K562 (cell line): ENCODE measurements around the gene PRKCE. TPM values are rescaled to one million over a fixed set of nuclear protein-coding genes. Genes with fewer than 3 reads are reported as not detected.
A peak's percentile ranks its signal among the peaks of the same experiment; 100 is the strongest.

Source experiments
- ATAC-seq: fragments of 200-7000 bp; cut with Tn5 transposase; 3 replicates; pipeline ENCODE4 v1.9.1; 2020; ENCODE audit warnings: moderate library complexity
- BruUV-seq: library from RNA; stranded (reverse); fragments of 400-500 nt; replicated peaks from 2 replicates; lab custom pipeline; 2021; lab: Mats Ljungman, UMichigan
- CTCF ChIA-PET: fragments of 300-600 bp; formaldehyde crosslinking; extraction: SDS; loops from one replicate; lab custom pipeline; 2021; ENCODE audit warnings: low intra/inter-chr PET ratio; lab: Yijun Ruan, JAX
- POLR2A ChIA-PET: fragments of 300-600, 350-650 bp; sonication (Branson Sonifier 250); formaldehyde crosslinking; extraction: SDS; loops from one replicate; lab custom pipeline; 2021; ENCODE audit warnings: antibody characterized with exemption, inconsistent platforms; lab: Yijun Ruan, JAX
- DNase-seq, 4 experiments: peaks; one replicate each; pipeline versions ENCODE4 v3.0.0 to v3.0.0-alpha.2; 2011 to 2018; ENCODE audit warnings: low spot score in 3 of 4, mixed read lengths in 3 of 4; ENCODE audit errors: extremely low read depth in 1 of 4
- FAIRE-seq: peaks from 2 replicates; lab custom pipeline; 2011; peaks lifted over from hg19 to GRCh38; lab: Jason Lieb, UNC
- H2AFZ ChIP-seq: 2 replicates; pipeline ENCODE4 v1.6.0; 2011; ENCODE audit warnings: low read depth, low read length, control low read depth, inconsistent platforms
- H3K27ac ChIP-seq: fragments of 200-600 bp; 3 replicates; pipeline ENCODE4 v1.8.0; 2011; ENCODE audit warnings: low read depth, mild to moderate bottlenecking, control low read depth, inconsistent platforms, low read length, moderate library complexity, mixed read lengths; ENCODE audit errors: extremely low read depth
- H3K27me3 ChIP-seq, 2 experiments: fragments of 300-600 bp in 1 of 2; 2 replicates in 1 of 2; 3 replicates in 1 of 2; pipeline versions ENCODE4 v1.6.0 to v1.8.0; 2011; ENCODE audit warnings: inconsistent platforms in 2 of 2, low read length in 2 of 2, mild to moderate bottlenecking in 1 of 2, mixed read lengths in 1 of 2, moderate library complexity in 1 of 2; ENCODE audit not compliant: control insufficient read depth in 2 of 2, insufficient read depth in 2 of 2
- H3K36me3 ChIP-seq: fragments of 300-600 bp; 3 replicates; pipeline ENCODE4 v1.8.0; 2011; ENCODE audit warnings: mild to moderate bottlenecking, low read length, inconsistent platforms; ENCODE audit not compliant: control insufficient read depth, insufficient read depth
- H3K4me1 ChIP-seq, 2 experiments: fragments of 200-600 bp in 1 of 2; replicated peaks in 1 of 2; 2 replicates in 1 of 2; 3 replicates in 1 of 2; pipeline versions ENCODE4 v1.5.1 to v1.8.0; 2011; ENCODE audit warnings: inconsistent platforms in 2 of 2, low read length in 2 of 2, mild to moderate bottlenecking in 1 of 2, mixed read lengths in 1 of 2, moderate library complexity in 1 of 2; ENCODE audit not compliant: control insufficient read depth in 2 of 2, insufficient read depth in 2 of 2
- H3K4me2 ChIP-seq: 2 replicates; pipeline ENCODE4 v1.6.1; 2011; ENCODE audit warnings: low read length, control low read depth, inconsistent platforms, mixed read lengths; ENCODE audit not compliant: insufficient read depth
- H3K4me3 ChIP-seq: fragments of 200-600 bp; sonication (generic), shearing (Covaris generic); 2 replicates; pipeline ENCODE4 v1.5.1; 2016; ENCODE audit warnings: control low read depth, inconsistent platforms
- H3K79me2 ChIP-seq: fragments of 200-600 bp; 3 replicates; pipeline ENCODE4 v1.8.0; 2011; ENCODE audit warnings: low read length, inconsistent platforms; ENCODE audit not compliant: control insufficient read depth, insufficient read depth
- H3K9ac ChIP-seq, 2 experiments: 2 replicates each; pipeline versions ENCODE4 v1.6.0 to v1.6.1; 2011; ENCODE audit warnings: low read depth in 2 of 2, low read length in 2 of 2, control low read depth in 1 of 2, inconsistent platforms in 1 of 2, mild to moderate bottlenecking in 1 of 2, mixed read lengths in 1 of 2; ENCODE audit not compliant: insufficient read depth in 1 of 2
- H3K9me1 ChIP-seq: one replicate; pipeline ENCODE4 v1.6.0; 2011; ENCODE audit warnings: inconsistent platforms, mild to moderate bottlenecking, low read length, moderate library complexity; ENCODE audit not compliant: control insufficient read depth, insufficient read depth
- H3K9me3 ChIP-seq: replicated peaks from 2 replicates; pipeline ENCODE4 v1.5.1; 2011; ENCODE audit warnings: low read depth, low read length, inconsistent platforms; ENCODE audit not compliant: control insufficient read depth, insufficient read depth
- H4K20me1 ChIP-seq: replicated peaks from 2 replicates; pipeline ENCODE4 v1.6.1; 2011; ENCODE audit warnings: low read length, inconsistent platforms, mixed read lengths; ENCODE audit not compliant: control insufficient read depth, insufficient read depth
- CTCF ChIP-seq, 3 experiments: IDR thresholded peaks in 2 of 3; conservative IDR thresholded peaks in 1 of 3; 2 replicates each; pipeline ENCODE4 v1.5.1; 2011 to 2012; ENCODE audit warnings: low read length in 3 of 3, mild to moderate bottlenecking in 3 of 3, control low read depth in 2 of 3, improper control_type of control experiment in 1 of 3, inconsistent platforms in 1 of 3, low read depth in 1 of 3, mixed read lengths in 1 of 3, moderate library complexity in 1 of 3; ENCODE audit not compliant: insufficient read depth in 2 of 3
- DEAF1 ChIP-seq: fragments of 450-650 bp; formaldehyde crosslinking; IDR thresholded peaks from 2 replicates; pipeline ENCODE4 v1.4.0; 2020; ENCODE audit warnings: mild to moderate bottlenecking, moderate library complexity
- MBD2 ChIP-seq: sonication (generic); IDR thresholded peaks from 2 replicates; pipeline ENCODE4 v1.6.1; 2016; ENCODE audit warnings: low read depth, borderline replicate concordance
- RAD21 ChIP-seq, 2 experiments: fragments of 250-450 bp in 1 of 2; fragments of 450-650 bp in 1 of 2; sonication (Bioruptor Pico) in 1 of 2; formaldehyde crosslinking in 1 of 2; IDR thresholded peaks in 1 of 2; conservative IDR thresholded peaks in 1 of 2; 2 replicates each; pipeline versions ENCODE4 v1.4.0 to v1.8.0; 2020 to 2022; ENCODE audit warnings: mild to moderate bottlenecking in 2 of 2, moderate library complexity in 1 of 2
- REST ChIP-seq, 2 experiments: fragments of 450-650 bp; formaldehyde crosslinking in 1 of 2; IDR thresholded peaks; 2 replicates each; pipeline versions ENCODE4 v1.4.0 to v1.6.1; 2014 to 2020; ENCODE audit warnings: mild to moderate bottlenecking in 2 of 2, borderline replicate concordance in 1 of 2, low read depth in 1 of 2
- SMC3 ChIP-seq: conservative IDR thresholded peaks from 2 replicates; pipeline ENCODE4 v1.6.1; 2011; ENCODE audit warnings: low read depth, low read length, improper control_type of control experiment; ENCODE audit not compliant: insufficient read depth
- WGBS: fragments of 100-300 bp; shearing (Covaris generic); methylation state at CpG from one replicate; pipeline ENCODE4 v1.1.6; 2016; ENCODE audit warnings: low coverage, mixed read lengths; ENCODE audit not compliant: insufficient coverage; ENCODE audit errors: missing lambda C conversion rate; 5-methylcytosine and 5-hydroxymethylcytosine counted together
- in situ Hi-C: fragments of 300-500 bp; cut with MboI; formaldehyde crosslinking; loops from 4 replicates; pipeline ENCODE4 v1.15.0; 2018; ENCODE audit warnings: inconsistent platforms, mixed read lengths
- intact Hi-C: fragments of 100-400 bp; cut with micrococcal nuclease; formaldehyde crosslinking; loops from 2 replicates; pipeline ENCODE4 v1.14.2; 2022
- polyA plus RNA-seq, 8 experiments: library from polyadenylated mRNA; depleted of rRNA in 4 of 8; stranded (reverse) in 5 of 8; unstranded in 3 of 8; fragments of >200 nt; fragmentation: Nextera tagmentation in 2 of 8; fragmentation: Illumina TruSeq in 1 of 8; extraction: Ambion mirVana in 2 of 8; extraction: Trizol in 1 of 8; gene quantifications; 2 replicates each; pipeline versions ENCODE4 v1.2.1 to v1.2.3, GENCODE V29; 2011 to 2014; ENCODE audit warnings: inconsistent platforms in 1 of 8, missing spikeins in 1 of 8
- total RNA-seq, 7 experiments: library from RNA; depleted of rRNA in 6 of 7; stranded (reverse); fragments of >200 nt in 6 of 7; fragmentation: Illumina TruSeq in 2 of 7; extraction: Trizol in 2 of 7; gene quantifications; 2 replicates each; pipeline versions ENCODE4 v1.2.1 to v1.2.3, GENCODE V29; 2011 to 2021; ENCODE audit warnings: low replicate concordance in 1 of 7

The PRKCE gene
- total and polyA plus RNA-seq, 9 of the 15 experiments (the other 6 are each of a cell fraction or from before 2014, with no cell fraction given), result 0.06 to 1.0 (median 0.22) TPM; not detected in 1

- TF ChIP-seq MBD2 (no peak), CTCF (IDR thresholded peaks at IDR 0.05 in 2 of 3, conservative IDR thresholded peaks at IDR 0.05 in 1 of 3; ENCODE audit: insufficient read depth in 2 of 3, low read depth in 1 of 3, low read length in 3 of 3) (peak in 2 of 3 experiments; percentile 23 to 81; a peak in 4 of 6 replicates), SMC3 (peak; percentile 61; the same call in 1 of the 2 replicates), RAD21 (CRISPR knock-in tag; conservative IDR thresholded peaks at IDR 0.05 in 1 of 2, IDR thresholded peaks at IDR 0.05 in 1 of 2) (peak; percentile 81 to 88), DEAF1 (CRISPR knock-in tag) (peak; percentile 65), REST (IDR thresholded peaks at IDR 0.05; ENCODE audit: borderline replicate concordance) (peak; percentile 72; the same call in 1 of the 2 replicates), REST (CRISPR knock-in tag; IDR thresholded peaks at IDR 0.05; ENCODE audit: low read depth) (no peak)
- TF ChIP-seq, all 486 proteins: peak for 5
- Histone ChIP-seq H2AFZ (no peak overlapping the region), H3K27ac (no peak overlapping the region), H3K27me3 (peaks cover 14 to 18% of the 10 kb centered on the region in 2 experiments), H3K9ac (no peak overlapping the region), H3K79me2 (no peaks in the 10 kb centered on the region), H3K9me3 (no peaks in the 10 kb centered on the region), H3K4me2 (no peak overlapping the region), H3K4me1 (no peaks in the 10 kb centered on the region), H4K20me1 (peaks cover 2% of the 10 kb centered on the region; the same call in 1 of the 2 replicates), H3K9me1 (no peaks in the 10 kb centered on the region), H3K4me3 (no peak overlapping the region), H3K36me3 (no peaks in the 10 kb centered on the region)
- FAIRE-seq (peak; percentile 79), DNase-seq (peak in 2 of 4 experiments; percentile 34 to 49), ATAC-seq (peak; percentile 77)
- in situ Hi-C loops (loop anchor here (10.0 kb wide), 1 partner anchor 364 kb away; no protein-coding TSS in a partner anchor), intact Hi-C loops (loop anchor here (1.0 to 10.0 kb wide), 3 partner anchors 284 to 450 kb away; partner anchors contain the start of gene EPAS1)
- BruUV-seq, result no TSS peak
- ChIA-PET CTCF (interaction anchor here (1.3 to 3.6 kb wide), 3 partner anchors 355 to 640 kb away, joined by 3 to 48 read pairs (median 17); no protein-coding TSS in a partner anchor), POLR2A (no interaction called here)
- 0% methylated on average over 3 of the region's 3 CpGs for WGBS
These were observed 359.5 kb downstream of the PRKCE start for GRCh38 chr2:46010925-46011490.
